GM19043 (cell line): ENCODE data around the gene PALB2.
"Not testable (repeated sequence)": the region's sequence is repeated elsewhere in the genome, so short reads cannot be mapped to it uniquely, and the experiment has no call there.

ENCODE experiments used
- ATAC-seq: cut with Tn5 transposase; IDR thresholded peaks from one replicate; pipeline ENCODE4 v1.9.1; 2021; ENCODE audit warnings: low read depth; ENCODE audit not compliant: unreplicated experiment

The PALB2 gene

GRCh38 chr16:23584186-23585076, 56.7 kb downstream of the PALB2 start:
- ATAC-seq, result no peak

- ATAC-seq, result not testable (repeated sequence)
Measured at GRCh38 chr16:23583271-23583670, 57.8 kb downstream of the PALB2 start.

- no peak for ATAC-seq
Measured at GRCh38 chr16:23581764-23582163, 59.3 kb downstream of the PALB2 start.

GRCh38 chr16:23580391-23580790, 60.7 kb downstream of the PALB2 start:
- ATAC-seq, result no peak

- no peak for ATAC-seq
Measured at GRCh38 chr16:23579371-23579770, 61.7 kb downstream of the PALB2 start.

GRCh38 chr16:23578101-23578830, 62.8 kb downstream of the PALB2 start:
- ATAC-seq, result no peak

- no peak for ATAC-seq
Measured at GRCh38 chr16:23577493-23577892, 63.6 kb downstream of the PALB2 start.

- no peak for ATAC-seq
Measured at GRCh38 chr16:23575834-23576233, 65.3 kb downstream of the PALB2 start.

- ATAC-seq, result no peak
Measured at GRCh38 chr16:23573817-23574216, 67.3 kb downstream of the PALB2 start.

GRCh38 chr16:23572394-23572793, 68.7 kb downstream of the PALB2 start:
- ATAC-seq, result no peak

- ATAC-seq, result no peak
Measured at GRCh38 chr16:23571895-23572294, 69.2 kb downstream of the PALB2 start.

GRCh38 chr16:23570992-23571632, 70.0 kb downstream of the PALB2 start:
- ATAC-seq, result no peak

GRCh38 chr16:23567602-23568001, 73.5 kb downstream of the PALB2 start:
- no peak for ATAC-seq

GRCh38 chr16:23566724-23567123, 74.4 kb downstream of the PALB2 start:
- ATAC-seq, result no peak

- ATAC-seq, result no peak
Measured at GRCh38 chr16:23564575-23565363, 76.3 kb downstream of the PALB2 start.

- ATAC-seq, result no peak
Measured at GRCh38 chr16:23563186-23563585, 77.9 kb downstream of the PALB2 start.

GRCh38 chr16:23562505-23562904, 78.6 kb downstream of the PALB2 start:
- ATAC-seq, result no peak

GRCh38 chr16:23561586-23561985, 79.5 kb downstream of the PALB2 start:
- ATAC-seq, result no peak

- no peak for ATAC-seq
Measured at GRCh38 chr16:23557779-23558702, 83.1 kb downstream of the PALB2 start.
